Erythroblast (primary cell): Measurements from ENCODE around the gene PLXNC1.

Experiments
- GATA1 ChIP-seq: IDR thresholded peaks from 2 replicates; pipeline ENCODE4 v1.6.1; 2011; ENCODE audit warnings: low read depth, mild to moderate bottlenecking, control low read depth, low read length, moderate library complexity
- POLR2A ChIP-seq: IDR thresholded peaks from 2 replicates; pipeline ENCODE4 v1.6.1; 2011; ENCODE audit warnings: mild to moderate bottlenecking, low read length

- TF ChIP-seq POLR2A: no peak
- TF ChIP-seq GATA1: no peak
Measured at GRCh38 chr12:94187361-94187760, 39.0 kb downstream of the PLXNC1 start.
